HG03025 (cell line): Measurements from ENCODE around the gene ZNF280A.
A peak's percentile ranks its signal among the peaks of the same experiment; 100 is the strongest.
"Not testable (repeated sequence)": the region's sequence is repeated elsewhere in the genome, so short reads cannot be mapped to it uniquely, and the experiment has no call there.

ENCODE experiments used
- ATAC-seq: cut with Tn5 transposase; IDR thresholded peaks from one replicate; pipeline ENCODE4 v1.9.1; 2021; ENCODE audit warnings: mild to moderate bottlenecking, moderate library complexity; ENCODE audit not compliant: unreplicated experiment, low FRiP score

The ZNF280A gene

GRCh38 chr22:22515890-22516289, 4.2 kb downstream of the ZNF280A start:
- ATAC-seq: no peak

GRCh38 chr22:22514431-22514830, 5.6 kb downstream of the ZNF280A start:
- not testable (repeated sequence) for ATAC-seq

- ATAC-seq: no peak
Measured at GRCh38 chr22:22513619-22514018, 6.5 kb downstream of the ZNF280A start.

GRCh38 chr22:22512951-22513350, 7.1 kb downstream of the ZNF280A start:
- no peak for ATAC-seq

- ATAC-seq: not testable (repeated sequence)
Measured at GRCh38 chr22:22510833-22511232, 9.2 kb downstream of the ZNF280A start.

- not testable (repeated sequence) for ATAC-seq
Measured at GRCh38 chr22:22509912-22510311, 10.2 kb downstream of the ZNF280A start.

- ATAC-seq: peak; percentile 61
Measured at GRCh38 chr22:22508274-22509176, 11.5 kb downstream of the ZNF280A start, which contains the start of gene ZNF280B. ZNF280B (minus strand) TSS chr22:22508742; CDS start chr22:22489398, 19,344 bp downstream.

- no peak for ATAC-seq
Measured at GRCh38 chr22:22507743-22508273, 12.3 kb downstream of the ZNF280A start.

GRCh38 chr22:22506736-22507135, 13.3 kb downstream of the ZNF280A start:
- ATAC-seq: no peak

- no peak for ATAC-seq
Measured at GRCh38 chr22:22498267-22498666, 21.8 kb downstream of the ZNF280A start.

- not testable (repeated sequence) for ATAC-seq
Measured at GRCh38 chr22:22491589-22491988, 28.5 kb downstream of the ZNF280A start.

GRCh38 chr22:22488736-22489135, 31.3 kb downstream of the ZNF280A start:
- no peak for ATAC-seq

GRCh38 chr22:22487869-22488597, 32.0 kb downstream of the ZNF280A start:
- no peak for ATAC-seq

- ATAC-seq: no peak
Measured at GRCh38 chr22:22487059-22487458, 33.0 kb downstream of the ZNF280A start.

- no peak for ATAC-seq
Measured at GRCh38 chr22:22486132-22486899, 33.8 kb downstream of the ZNF280A start.

GRCh38 chr22:22485524-22485923, 34.5 kb downstream of the ZNF280A start:
- no peak for ATAC-seq

- no peak for ATAC-seq
Measured at GRCh38 chr22:22484023-22484422, 36.0 kb downstream of the ZNF280A start.

GRCh38 chr22:22480940-22481339, 39.1 kb downstream of the ZNF280A start:
- no peak for ATAC-seq

- no peak for ATAC-seq
Measured at GRCh38 chr22:22479999-22480532, 40.0 kb downstream of the ZNF280A start.

GRCh38 chr22:22479116-22479515, 41.0 kb downstream of the ZNF280A start:
- ATAC-seq: no peak
